HUES6 (cell line): ENCODE data around the gene LARP1B.
"Not testable (repeated sequence)": the region's sequence is repeated elsewhere in the genome, so short reads cannot be mapped to it uniquely, and the experiment has no call there.

ENCODE experiments used
- H3K27ac ChIP-seq: 2 replicates; pipeline ENCODE4 v1.7.0; 2013; ENCODE audit warnings: low read depth, mild to moderate bottlenecking, low read length, inconsistent platforms
- H3K27me3 ChIP-seq: 2 replicates; pipeline ENCODE4 v1.6.1; 2013; ENCODE audit warnings: low read length; ENCODE audit not compliant: control insufficient read depth, insufficient read depth
- H3K36me3 ChIP-seq: 2 replicates; pipeline ENCODE4 v1.6.1; 2013; ENCODE audit warnings: low read length; ENCODE audit not compliant: control insufficient read depth, insufficient read depth
- H3K4me1 ChIP-seq: 2 replicates; pipeline ENCODE4 v1.6.1; 2013; ENCODE audit warnings: low read length; ENCODE audit not compliant: control insufficient read depth, insufficient read depth
- H3K4me3 ChIP-seq: 2 replicates; pipeline ENCODE4 v1.5.1; 2013; ENCODE audit warnings: low read depth, low read length
- H3K9ac ChIP-seq: one replicate; pipeline ENCODE4 v1.6.1; 2013; ENCODE audit warnings: mild to moderate bottlenecking, low read length
- H3K9me3 ChIP-seq: 2 replicates; pipeline ENCODE4 v1.6.1; 2013; ENCODE audit warnings: low read depth, low read length; ENCODE audit not compliant: control insufficient read depth, insufficient read depth

The LARP1B gene

GRCh38 chr4:128141866-128142265 is 80.8 kb downstream of the LARP1B start:
- Histone ChIP-seq H3K36me3 (peaks cover 9% of the 10 kb centered on the region; the same call in 1 of the 2 replicates), H3K4me1 (no peaks in the 10 kb centered on the region), H3K27me3 (no peaks in the 10 kb centered on the region), H3K4me3 (no peak overlapping the region), H3K9me3 (peaks cover 3% of the 10 kb centered on the region; the same call in 1 of the 2 replicates), H3K27ac (no peak overlapping the region), H3K9ac (no peak overlapping the region)

GRCh38 chr4:128145727-128146126 is 84.6 kb downstream of the LARP1B start:
- Histone ChIP-seq H3K36me3 (peaks cover 9% of the 10 kb centered on the region; the same call in 1 of the 2 replicates), H3K9ac (no peak overlapping the region), H3K4me1 (no peaks in the 10 kb centered on the region)

GRCh38 chr4:128153800-128154199 is 92.7 kb downstream of the LARP1B start:
- no peak overlapping the region for H3K4me3 ChIP-seq
- no peaks in the 10 kb centered on the region for H3K4me1 ChIP-seq

More at GRCh38 chr4:128145727-128146126, 84.6 kb downstream of the LARP1B start:
- Histone ChIP-seq H3K9me3 (peaks cover 3% of the 10 kb centered on the region; the same call in 1 of the 2 replicates), H3K27me3 (no peaks in the 10 kb centered on the region), H3K4me3 (no peak overlapping the region), H3K27ac (no peak overlapping the region)

GRCh38 chr4:128155231-128155855 is 94.2 kb downstream of the LARP1B start:
- Histone ChIP-seq H3K4me3 (no peak overlapping the region), H3K9ac (no peak overlapping the region), H3K36me3 (0 out of 2 replicates have a peak, but pooled peaks cover 2% of the 10 kb centered on the region), H3K27me3 (no peaks in the 10 kb centered on the region), H3K27ac (no peak overlapping the region), H3K9me3 (no peaks in the 10 kb centered on the region), H3K4me1 (no peaks in the 10 kb centered on the region)

More at GRCh38 chr4:128153800-128154199, 92.7 kb downstream of the LARP1B start:
- Histone ChIP-seq H3K9ac (no peak overlapping the region), H3K27me3 (no peaks in the 10 kb centered on the region), H3K9me3 (no peaks in the 10 kb centered on the region), H3K36me3 (0 out of 2 replicates have a peak, but pooled peaks cover 2% of the 10 kb centered on the region), H3K27ac (no peak overlapping the region)

GRCh38 chr4:128155874-128156456 is 94.9 kb downstream of the LARP1B start:
- H3K27ac ChIP-seq, result no peak overlapping the region
- H3K9ac ChIP-seq, result no peak overlapping the region
- peaks cover 5% of the 10 kb centered on the region for H3K4me1 ChIP-seq
- no peaks in the 10 kb centered on the region for H3K9me3 ChIP-seq
- 0 out of 2 replicates have a peak, but pooled peaks cover 2% of the 10 kb centered on the region for H3K36me3 ChIP-seq
- no peak overlapping the region for H3K4me3 ChIP-seq
- H3K27me3 ChIP-seq, result no peaks in the 10 kb centered on the region

- H3K27ac ChIP-seq, H3K27me3 ChIP-seq, H3K9ac ChIP-seq, H3K36me3 ChIP-seq, H3K9me3 ChIP-seq, H3K4me3 ChIP-seq: not testable (repeated sequence)
- H3K4me1 ChIP-seq, result peaks cover 10% of the 10 kb centered on the region
These were observed 95.4 kb downstream of the LARP1B start for GRCh38 chr4:128156472-128156871.

GRCh38 chr4:128158894-128159293 is 97.8 kb downstream of the LARP1B start:
- H3K36me3 ChIP-seq, result 0 out of 2 replicates have a peak, but pooled peaks cover 2% of the 10 kb centered on the region
- H3K27ac ChIP-seq, result no peak overlapping the region
- H3K9ac ChIP-seq, result no peak overlapping the region
- peaks cover 34% of the 10 kb centered on the region for H3K4me1 ChIP-seq
- no peaks in the 10 kb centered on the region for H3K27me3 ChIP-seq
- no peaks in the 10 kb centered on the region for H3K9me3 ChIP-seq
- H3K4me3 ChIP-seq, result no peak overlapping the region

- Histone ChIP-seq H3K4me3 (no peak overlapping the region), H3K27ac (no peak overlapping the region), H3K9ac (no peak overlapping the region)
These were observed 98.9 kb downstream of the LARP1B start for GRCh38 chr4:128159967-128160366.

GRCh38 chr4:128161138-128161537 is 100.0 kb downstream of the LARP1B start:
- H3K36me3 ChIP-seq, result 0 out of 2 replicates have a peak, but pooled peaks cover under 1% of the 10 kb centered on the region
- no peaks in the 10 kb centered on the region for H3K9me3 ChIP-seq
- no peaks in the 10 kb centered on the region for H3K27me3 ChIP-seq
- peak overlapping the region; percentile 16 for H3K9ac ChIP-seq
- peaks cover 34% of the 10 kb centered on the region for H3K4me1 ChIP-seq
- peak overlapping the region; percentile 98 for H3K27ac ChIP-seq
- H3K4me3 ChIP-seq, result no peak overlapping the region

More at GRCh38 chr4:128159967-128160366, 98.9 kb downstream of the LARP1B start:
- Histone ChIP-seq H3K36me3 (0 out of 2 replicates have a peak, but pooled peaks cover 2% of the 10 kb centered on the region), H3K9me3 (no peaks in the 10 kb centered on the region), H3K27me3 (no peaks in the 10 kb centered on the region), H3K4me1 (peaks cover 34% of the 10 kb centered on the region)

- no peaks in the 10 kb centered on the region for H3K9me3 ChIP-seq
- H3K27me3 ChIP-seq, result no peaks in the 10 kb centered on the region
- H3K4me1 ChIP-seq, result peaks cover 34% of the 10 kb centered on the region
- H3K36me3 ChIP-seq, result no peaks in the 10 kb centered on the region
- H3K4me3 ChIP-seq, result no peak overlapping the region
- H3K27ac ChIP-seq, result peak overlapping the region; percentile 98
- peak overlapping the region; percentile 5 for H3K9ac ChIP-seq
These were observed 101.3 kb downstream of the LARP1B start for GRCh38 chr4:128162434-128162833.
